T follicular helper cell (primary cell): ENCODE measurements around the gene SPATA31E1.
"Not testable (repeated sequence)": the region's sequence is repeated elsewhere in the genome, so short reads cannot be mapped to it uniquely, and the experiment has no call there.

Experiments
- DNase-seq: peaks from one replicate; pipeline ENCODE4 v3.0.0-alpha.2; 2020; ENCODE audit warnings: low read depth

The SPATA31E1 gene

DNA sequence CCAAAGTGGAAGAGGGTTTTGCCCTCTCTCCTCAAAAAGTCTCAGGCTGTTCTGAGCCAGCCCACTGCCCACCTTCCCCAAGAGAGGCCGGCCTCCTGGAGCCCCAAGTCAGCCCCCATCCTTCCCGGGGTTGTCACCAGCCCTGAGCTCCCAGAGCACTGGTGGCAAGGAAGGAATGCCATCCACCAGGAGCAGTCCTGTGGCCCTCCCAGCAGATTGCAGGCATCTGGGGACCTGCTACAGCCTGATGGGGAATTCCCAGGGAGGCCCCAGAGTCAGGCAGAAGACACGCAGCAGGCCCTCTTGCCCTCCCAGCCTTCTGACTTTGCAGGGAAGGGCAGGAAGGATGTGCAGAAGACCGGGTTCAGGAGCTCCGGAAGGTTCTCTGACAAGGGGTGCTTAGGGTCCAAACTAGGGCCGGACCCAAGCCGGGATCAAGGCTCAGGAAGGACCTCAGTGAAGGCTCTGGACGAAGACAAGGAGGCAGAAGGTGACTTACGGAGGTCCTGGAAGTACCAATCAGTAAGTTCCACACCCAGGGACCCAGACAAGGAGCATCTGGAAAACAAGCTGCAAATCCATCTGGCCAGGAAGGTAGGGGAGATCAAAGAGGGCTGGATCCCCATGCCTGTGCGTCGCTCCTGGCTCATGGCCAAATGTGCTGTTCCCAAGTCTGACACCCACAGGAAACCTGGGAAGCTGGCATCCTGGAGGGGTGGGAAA, 3.7 kb downstream of the SPATA31E1 start:
- DNase-seq = no peak

GRCh38 chr9:87886933-87887505, 4.3 kb downstream of the SPATA31E1 start:
- no peak for DNase-seq

GRCh38 chr9:87887661-87888480, 5.2 kb downstream of the SPATA31E1 start:
- DNase-seq = no peak

GRCh38 chr9:87888501-87888900, 5.8 kb downstream of the SPATA31E1 start:
- DNase-seq = no peak

DNA sequence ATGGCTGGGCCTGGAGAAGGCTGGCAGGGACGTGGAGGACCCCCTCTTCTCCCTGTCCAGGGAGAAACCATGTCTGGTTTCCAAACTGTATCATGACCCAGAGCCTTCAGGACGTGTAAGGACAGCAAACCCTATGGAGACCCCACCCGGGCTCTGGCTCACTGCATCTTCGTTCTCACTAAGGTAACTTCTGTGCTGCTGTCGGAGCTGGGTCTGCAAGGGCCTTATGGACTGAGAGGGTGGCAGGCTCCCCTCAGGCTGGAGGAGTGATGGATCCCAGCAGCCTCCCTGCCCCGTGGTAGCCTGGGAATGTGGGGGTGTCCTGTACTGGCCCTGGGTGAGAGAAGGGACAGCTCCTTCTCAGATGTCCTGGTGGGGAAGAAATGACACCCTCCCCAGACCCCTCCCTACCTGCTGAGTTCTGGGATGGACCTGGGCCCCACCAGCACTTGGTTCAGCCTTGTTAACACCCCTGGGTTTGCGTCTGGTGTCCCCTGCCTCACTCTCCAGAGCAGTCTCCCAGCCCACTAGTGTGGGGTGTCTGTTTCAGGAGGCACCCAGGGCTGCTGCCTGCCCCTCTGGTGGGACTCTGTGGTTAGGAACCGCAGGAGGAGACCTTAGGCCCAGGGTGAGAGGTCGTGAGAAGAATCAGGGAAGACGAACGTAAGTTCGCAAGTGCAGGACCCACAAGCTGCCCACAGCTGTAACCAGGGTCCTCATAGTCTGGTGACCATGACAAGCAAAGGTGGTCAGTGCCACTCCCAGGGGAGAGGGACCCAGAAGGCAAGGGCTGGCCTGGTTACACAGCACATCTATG, 6.6 kb downstream of the SPATA31E1 start:
- no peak for DNase-seq

DNA sequence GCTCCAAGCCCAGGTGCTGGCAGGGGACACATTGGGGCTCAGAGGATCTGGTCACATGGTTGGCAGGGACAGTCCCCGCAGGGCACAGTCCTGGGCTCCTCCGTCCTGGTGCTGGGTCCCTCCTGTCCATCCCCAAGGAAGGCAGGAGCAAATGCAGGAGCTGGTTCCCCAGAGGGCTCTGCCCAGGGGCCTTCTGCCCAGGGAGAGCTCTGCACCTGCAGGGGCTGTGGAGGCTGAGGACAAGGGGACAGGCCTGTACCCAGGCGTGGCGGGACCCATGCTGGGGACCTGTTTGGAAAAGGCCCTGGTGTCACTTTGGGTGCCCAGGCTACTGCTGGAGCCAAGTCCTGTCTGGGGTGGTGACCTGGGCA, 7.2 kb downstream of the SPATA31E1 start:
- no peak for DNase-seq

DNA sequence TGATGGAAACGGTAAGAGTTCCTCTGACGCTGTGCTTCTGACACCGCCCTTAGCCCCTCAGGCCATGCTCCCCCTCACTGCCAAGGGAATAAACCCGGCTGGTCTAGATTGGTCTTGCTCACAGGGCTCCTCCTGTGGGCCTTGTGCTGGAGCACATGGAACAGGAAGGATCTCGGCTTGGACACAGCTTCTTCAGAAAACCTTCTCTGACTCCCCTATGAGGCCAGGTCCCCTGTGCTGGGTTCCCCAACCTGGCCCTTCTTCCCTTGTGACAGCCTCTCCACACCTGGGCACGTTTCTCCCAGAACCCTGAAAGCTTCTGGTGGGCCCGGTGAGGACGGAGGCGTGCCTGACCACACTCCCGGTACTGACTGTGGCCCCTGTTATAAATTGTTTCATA, 8.2 kb downstream of the SPATA31E1 start:
- no peak for DNase-seq

GRCh38 chr9:87891754-87892153, 9.1 kb downstream of the SPATA31E1 start:
- DNase-seq = no peak

DNA sequence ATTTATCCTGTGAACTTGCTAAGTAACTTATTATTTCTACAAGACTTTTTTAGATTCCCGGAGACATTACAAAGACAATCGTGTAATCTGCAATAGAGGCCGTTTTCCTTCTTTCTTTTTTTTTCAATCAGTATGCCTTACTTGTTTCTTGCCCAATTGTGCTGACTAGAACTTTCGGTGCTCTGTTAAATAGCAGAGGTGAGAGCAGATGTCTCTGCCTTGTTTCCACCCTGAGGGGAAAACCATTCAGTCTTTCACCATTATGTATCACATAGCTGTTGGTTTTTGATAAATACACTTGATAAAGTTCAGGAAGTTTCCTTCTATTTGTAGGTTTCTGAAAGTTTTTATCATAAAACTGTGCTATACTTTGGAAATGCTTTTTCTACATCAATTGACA, 10.3 kb downstream of the SPATA31E1 start:
- no peak for DNase-seq

GRCh38 chr9:87894998-87895625, 12.4 kb downstream of the SPATA31E1 start:
- no peak for DNase-seq

GRCh38 chr9:87896891-87897290, 14.2 kb downstream of the SPATA31E1 start:
- no peak for DNase-seq

- no peak for DNase-seq
Observed at GRCh38 chr9:87898151-87898550, 15.5 kb downstream of the SPATA31E1 start.

- not testable (repeated sequence) for DNase-seq
Observed at GRCh38 chr9:87902371-87902770, 19.7 kb downstream of the SPATA31E1 start.

DNA sequence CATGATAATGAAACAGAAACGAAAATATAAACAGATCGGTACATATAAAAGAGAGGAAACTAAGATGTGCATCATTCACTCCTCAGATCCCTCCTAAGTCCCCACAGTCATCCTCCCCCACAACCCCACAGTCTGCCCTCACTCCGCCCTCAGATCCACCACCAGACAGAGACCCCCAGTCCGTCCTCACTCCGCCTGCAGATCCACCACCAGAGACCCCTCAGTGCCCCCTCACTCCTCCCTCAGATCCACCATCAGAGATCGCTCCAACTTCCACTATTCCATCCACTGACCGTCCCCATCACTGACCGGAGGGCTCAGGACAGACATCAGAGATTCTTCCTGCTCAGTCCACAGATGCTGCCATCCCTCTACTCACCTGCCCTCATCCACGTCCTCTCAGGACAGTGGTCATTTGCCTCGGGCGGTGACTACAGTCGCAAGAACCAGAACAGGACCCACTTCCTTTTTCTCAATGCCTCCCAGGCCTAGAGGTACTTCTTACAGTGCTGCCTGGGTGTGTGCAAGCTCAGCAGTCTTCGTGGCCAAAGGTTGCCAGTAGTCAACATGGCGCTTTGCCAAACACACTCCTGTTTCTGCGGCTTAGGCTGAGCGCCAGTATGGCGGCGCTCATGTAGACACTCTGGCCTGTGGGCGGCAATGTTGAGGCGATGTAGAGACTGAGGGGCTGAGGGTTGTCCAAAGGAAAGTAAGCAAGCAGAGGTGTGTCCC, 26.8 kb downstream of the SPATA31E1 start:
- DNase-seq = no peak

GRCh38 chr9:87910821-87911220, 28.1 kb downstream of the SPATA31E1 start:
- no peak for DNase-seq

GRCh38 chr9:87917662-87918061, 35.0 kb downstream of the SPATA31E1 start, which contains the start of gene SPATA31C1:
Gene SPATA31C1 (plus strand): TSS chr9:87917962.
- not testable (repeated sequence) for DNase-seq

DNA sequence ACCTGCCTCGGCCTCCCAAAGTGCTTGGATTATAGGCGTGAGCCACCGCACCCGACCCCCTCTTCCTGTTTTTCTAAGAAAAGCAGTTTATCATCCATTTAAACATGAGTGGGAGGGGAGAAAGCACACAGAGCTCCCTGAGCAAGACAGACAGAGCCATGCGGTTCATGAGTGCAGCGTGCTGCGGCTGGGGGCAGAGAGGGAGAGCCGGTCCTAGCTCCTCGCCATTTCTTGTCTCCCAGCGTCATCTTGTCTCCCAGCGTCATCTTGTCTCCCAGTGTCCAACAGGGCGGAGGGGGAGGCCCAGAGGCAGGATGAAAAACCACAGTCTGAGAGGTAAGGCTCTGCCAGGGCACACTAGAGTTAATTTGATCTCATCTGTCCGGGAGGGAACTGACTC, 36.3 kb downstream of the SPATA31E1 start:
- not testable (repeated sequence) for DNase-seq

DNA sequence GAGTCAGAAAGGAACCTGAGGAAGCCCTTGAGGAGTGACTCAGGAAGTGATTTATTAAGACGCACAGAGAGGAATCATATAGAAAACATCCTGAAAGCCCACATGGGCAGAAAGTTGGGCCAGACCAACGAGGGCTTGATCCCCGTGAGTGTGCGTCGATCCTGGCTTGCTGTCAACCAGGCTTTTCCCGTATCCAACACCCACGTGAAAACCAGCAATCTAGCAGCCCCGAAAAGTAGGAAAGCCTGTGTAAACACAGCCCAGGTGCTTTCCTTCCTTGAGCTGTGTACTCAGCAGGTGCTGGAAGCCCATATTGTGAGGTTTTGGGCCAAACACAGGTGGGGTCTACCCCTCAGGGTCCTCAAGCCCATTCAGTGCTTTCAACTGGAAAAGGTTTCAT, 38.9 kb downstream of the SPATA31E1 start:
- DNase-seq = not testable (repeated sequence)

DNA sequence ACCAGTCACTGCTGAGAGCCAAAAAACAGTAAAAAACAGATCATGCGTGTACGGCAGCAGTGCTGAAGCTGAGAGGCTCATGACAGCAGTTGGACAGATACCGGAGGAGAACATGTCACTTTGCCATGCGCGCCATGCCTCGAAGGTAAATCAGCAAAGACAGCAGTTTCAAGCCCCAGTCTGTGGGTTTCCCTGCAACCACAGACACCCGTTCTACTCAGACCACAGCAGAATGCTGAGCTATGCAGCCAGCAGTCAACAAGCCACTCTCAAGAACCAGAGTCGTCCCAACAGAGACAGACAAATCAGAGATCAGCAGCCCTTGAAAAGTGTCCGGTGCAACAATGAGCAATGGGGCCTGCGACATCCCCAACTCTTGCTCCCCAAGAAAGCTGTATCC, 40.3 kb downstream of the SPATA31E1 start:
- not testable (repeated sequence) for DNase-seq

GRCh38 chr9:87924851-87925250, 42.2 kb downstream of the SPATA31E1 start:
- not testable (repeated sequence) for DNase-seq

- DNase-seq = not testable (repeated sequence)
Observed at GRCh38 chr9:87929152-87929551, 46.5 kb downstream of the SPATA31E1 start.
